A549 (cell line): ENCODE measurements around the gene SUCLA2.

Source experiments
- CBX8 ChIP-seq: fragments of 200-600 bp; sonication (generic); IDR thresholded peaks from 2 replicates; pipeline ENCODE4 v1.6.1; 2016
- CTCF ChIP-seq: fragments of >200 bp; sonication (Bioruptor Twin); formaldehyde crosslinking; IDR thresholded peaks from 3 replicates; pipeline ENCODE4 v1.5.1; 2016
- EP300 ChIP-seq, 2 experiments: fragments of >200 bp; sonication (Bioruptor Twin); formaldehyde crosslinking; IDR thresholded peaks; 2 replicates in 1 of 2; 3 replicates in 1 of 2; pipeline ENCODE4 v1.6.1; 2016 to 2017
- ESRRA ChIP-seq: fragments of 150-350 bp; IDR thresholded peaks from 2 replicates; pipeline ENCODE4 v1.6.1; 2014; ENCODE audit warnings: mild to moderate bottlenecking, low read length, borderline replicate concordance
- HMGXB4 ChIP-seq: fragments of 250-450 bp; sonication (Bioruptor Pico); IDR thresholded peaks from 2 replicates; pipeline ENCODE4 v1.5.0; 2021; ENCODE audit warnings: mild to moderate bottlenecking, moderate library complexity, borderline replicate concordance
- PHF8 ChIP-seq: fragments of 200-600 bp; sonication (generic); IDR thresholded peaks from 2 replicates; pipeline ENCODE4 v1.6.1; 2016; ENCODE audit warnings: low read depth, mild to moderate bottlenecking, antibody characterized with exemption, moderate library complexity, borderline replicate concordance
- POLR2A ChIP-seq: IDR thresholded peaks from 2 replicates; pipeline ENCODE4 v1.6.1; 2012; ENCODE audit warnings: mild to moderate bottlenecking, low read length
- USF2 ChIP-seq: fragments of 450-650 bp; IDR thresholded peaks from 2 replicates; pipeline ENCODE4 v1.6.1; 2014; ENCODE audit warnings: antibody characterized with exemption

GRCh38 chr13:47957073-47957472 is 44.0 kb downstream of the SUCLA2 start:
- TF ChIP-seq USF2 (no peak), CBX8 (no peak), POLR2A (no peak), PHF8 (no peak), CTCF (no peak), HMGXB4 (CRISPR knock-in tag) (no peak), EP300 (IDR thresholded peaks at IDR 0.05) (no peak), ESRRA (no peak)
